Measurements from ENCODE around the gene MYBPC1.

The MYBPC1 gene

GRCh38 chr12:101599311-101599710 is 4.5 kb downstream of the MYBPC1 start:
- no peak for DNase-seq (ENCODE audit: low spot score)

GRCh38 chr12:101599771-101600484 is 5.2 kb downstream of the MYBPC1 start:
- DNase-seq (ENCODE audit: low spot score), result no peak

GRCh38 chr12:101604132-101604531 is 9.4 kb downstream of the MYBPC1 start:
- no peak for DNase-seq (ENCODE audit: low spot score)

- no peak for DNase-seq (ENCODE audit: low spot score)
These were observed 13.1 kb downstream of the MYBPC1 start for GRCh38 chr12:101607894-101608293.

GRCh38 chr12:101608301-101609133 is 13.7 kb downstream of the MYBPC1 start:
- DNase-seq (ENCODE audit: low spot score), result no peak

DNA sequence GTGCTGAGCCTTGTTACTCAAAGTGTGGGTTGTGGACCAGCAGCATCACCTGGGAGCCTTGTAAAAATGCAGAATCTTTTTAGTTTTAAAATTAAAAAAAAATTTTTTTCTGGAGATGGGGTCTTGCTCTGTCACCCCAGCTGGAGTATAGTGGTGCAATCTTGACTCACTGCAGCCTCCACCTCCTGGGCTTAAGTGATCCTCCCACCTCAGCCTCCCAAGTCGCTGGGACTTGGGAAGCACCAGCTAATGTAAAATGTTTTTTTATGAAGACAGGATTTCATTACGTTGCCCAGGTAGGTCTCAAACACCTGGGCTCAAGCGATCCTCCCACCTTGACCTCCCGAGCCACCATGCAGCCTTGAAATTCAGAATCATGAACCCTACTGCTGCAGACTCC is 14.4 kb downstream of the MYBPC1 start:
- DNase-seq (ENCODE audit: low spot score), result no peak

GRCh38 chr12:101612160-101612916 is 17.6 kb downstream of the MYBPC1 start:
- DNase-seq (ENCODE audit: low spot score), result no peak

- DNase-seq (ENCODE audit: low spot score), result no peak
These were observed 21.3 kb downstream of the MYBPC1 start for GRCh38 chr12:101616027-101616494.

DNA sequence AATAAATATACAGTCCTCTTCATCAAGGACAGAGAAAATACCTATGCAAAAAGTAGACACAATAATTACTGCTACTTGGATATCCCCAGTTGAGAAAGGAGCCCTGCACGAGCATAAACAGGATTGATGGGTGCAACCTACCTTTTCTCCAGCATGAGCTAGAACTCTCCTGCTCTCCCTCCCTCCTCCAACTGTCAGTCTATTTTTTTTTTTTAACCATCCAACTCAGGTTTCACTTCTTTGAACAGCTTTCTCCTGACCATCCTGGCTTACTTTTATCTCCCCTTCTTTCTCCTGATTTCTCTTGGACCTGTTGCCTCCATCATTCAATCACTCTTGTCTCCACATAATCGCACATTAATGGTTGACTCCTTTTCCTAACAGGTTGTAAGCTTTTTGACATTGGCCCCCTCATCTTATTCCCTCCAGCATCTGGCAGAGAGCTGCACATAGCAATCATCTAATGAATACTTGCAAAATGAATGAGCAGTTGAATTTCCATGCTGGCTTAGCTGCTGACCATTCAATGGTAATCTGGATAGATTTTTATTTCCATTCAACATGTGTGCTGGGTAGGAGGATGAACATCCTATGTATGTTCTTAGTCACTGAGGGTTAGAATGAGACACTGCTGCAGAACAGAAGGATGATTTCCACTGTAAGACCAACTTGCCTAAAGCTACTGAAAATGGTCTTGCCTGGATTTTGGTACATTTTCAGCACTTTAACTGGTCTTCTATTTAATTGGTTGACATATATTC is 24.4 kb downstream of the MYBPC1 start:
- DNase-seq (ENCODE audit: low spot score), result no peak

- DNase-seq (ENCODE audit: low spot score), result no peak
These were observed 25.3 kb downstream of the MYBPC1 start for GRCh38 chr12:101619858-101620761.

- no peak for DNase-seq (ENCODE audit: low spot score)
These were observed 26.0 kb downstream of the MYBPC1 start for GRCh38 chr12:101620762-101621133.

GRCh38 chr12:101628676-101629075 is 33.9 kb downstream of the MYBPC1 start:
- DNase-seq (ENCODE audit: low spot score), result no peak

DNA sequence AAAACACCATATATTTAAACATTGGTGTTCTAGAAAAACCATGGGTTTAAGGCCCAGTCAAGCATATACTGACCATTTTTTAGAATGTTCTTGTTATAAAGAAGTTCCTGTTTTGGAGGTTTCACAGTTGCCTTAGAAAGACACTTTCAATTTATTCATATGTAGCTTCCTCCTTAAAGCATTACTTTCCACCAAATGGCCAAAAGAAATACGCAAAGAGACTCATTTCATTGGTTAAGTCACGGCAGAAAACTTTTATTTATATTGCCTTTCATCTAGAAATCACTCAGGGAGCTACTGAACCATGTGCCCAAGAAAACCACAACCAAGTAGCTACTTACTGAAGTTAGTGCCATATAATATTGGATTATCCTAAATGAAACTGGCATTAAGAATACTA is 40.0 kb downstream of the MYBPC1 start:
- no peak for DNase-seq (ENCODE audit: low spot score)

- DNase-seq (ENCODE audit: low spot score), result no peak
These were observed 43.2 kb downstream of the MYBPC1 start for GRCh38 chr12:101637936-101638335.

DNA sequence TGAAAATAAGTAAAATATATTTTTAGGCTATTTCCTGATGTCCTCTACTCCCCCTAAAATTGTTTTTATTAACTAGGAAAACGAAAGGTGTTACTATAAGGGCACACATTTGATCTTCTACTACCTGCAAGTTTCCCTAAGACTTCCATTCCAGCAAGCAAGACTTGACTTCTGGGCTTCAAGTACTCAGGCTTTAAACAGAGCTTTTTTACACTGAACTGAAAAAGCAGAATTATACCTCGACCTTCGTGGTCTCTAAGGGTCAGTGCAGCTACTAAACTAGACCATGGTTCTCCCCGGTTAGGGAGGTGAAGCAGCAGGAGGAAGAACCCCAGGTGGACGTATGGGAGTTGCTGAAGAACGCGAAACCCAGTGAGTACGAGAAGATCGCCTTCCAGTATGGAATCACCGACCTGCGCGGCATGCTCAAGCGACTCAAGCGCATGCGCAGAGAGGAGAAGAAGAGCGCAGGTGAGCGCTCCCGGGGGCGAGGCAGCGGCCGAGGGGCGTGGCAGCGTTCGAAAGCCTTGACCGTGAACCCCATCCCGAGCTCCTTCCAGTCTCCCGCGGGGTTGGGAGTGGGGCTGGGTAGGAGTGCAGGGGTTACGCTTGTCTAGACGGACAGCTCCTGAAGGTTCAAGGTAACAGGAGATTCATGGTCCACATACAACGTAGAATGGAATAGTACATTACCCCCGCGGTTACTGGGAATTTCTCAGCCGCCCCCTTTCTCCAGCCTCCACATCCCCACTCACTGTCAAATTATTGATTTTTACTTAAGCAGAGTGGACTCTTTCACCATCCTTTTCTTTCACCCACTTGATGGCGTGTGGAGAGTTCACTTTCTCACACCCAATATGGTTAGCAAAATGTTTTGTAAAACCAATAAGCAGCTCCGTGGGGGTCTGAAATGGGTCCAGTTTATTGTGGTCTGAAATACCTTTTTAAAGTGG is 47.6 kb downstream of the MYBPC1 start:
- no peak for DNase-seq (ENCODE audit: low spot score)

DNA sequence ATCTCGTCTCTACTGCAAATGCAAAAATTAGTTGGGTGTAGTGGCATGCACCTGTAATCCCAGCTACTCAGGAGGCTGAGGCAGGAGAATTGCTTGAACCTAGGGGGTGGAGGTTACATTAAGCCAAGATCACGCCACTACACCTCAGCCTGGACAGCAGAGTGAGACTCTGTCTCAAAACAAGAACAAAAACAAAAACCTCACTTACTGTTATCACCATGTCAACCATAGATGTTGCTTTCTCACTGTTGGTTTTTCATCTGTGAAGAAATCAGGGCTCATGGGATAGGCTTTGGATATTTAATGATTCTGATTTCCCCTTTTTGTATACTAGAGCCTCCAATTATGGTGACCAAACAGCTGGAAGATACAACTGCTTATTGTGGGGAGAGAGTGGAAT is 52.9 kb downstream of the MYBPC1 start:
- DNase-seq (ENCODE audit: low spot score), result no peak

DNA sequence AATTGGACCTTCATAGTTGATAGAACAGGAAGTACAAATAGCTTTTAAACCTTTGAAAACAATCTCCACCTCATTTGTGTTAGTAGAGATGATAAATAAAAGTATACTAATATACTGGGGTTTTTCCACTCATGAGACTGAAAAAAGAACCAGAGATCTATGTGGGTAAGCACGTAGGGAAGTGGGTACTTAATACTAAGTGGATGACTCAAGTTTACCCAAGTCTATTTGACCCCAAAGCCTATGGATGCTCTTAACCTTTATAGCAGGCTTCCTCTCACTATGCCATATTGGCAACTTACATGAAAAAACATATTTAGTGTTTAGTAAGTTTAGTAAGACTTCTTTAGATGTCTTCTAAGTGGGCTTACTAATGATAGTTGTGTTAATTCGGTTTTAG is 53.4 kb downstream of the MYBPC1 start:
- no peak for DNase-seq (ENCODE audit: low spot score)

GRCh38 chr12:101650346-101651117 is 55.8 kb downstream of the MYBPC1 start:
- no peak for DNase-seq (ENCODE audit: low spot score)

- DNase-seq (ENCODE audit: low spot score), result no peak
These were observed 58.3 kb downstream of the MYBPC1 start for GRCh38 chr12:101653030-101653429.

Data from hematopoietic multipotent progenitor cell treated with erythropoietin and hydrocortisone succinate and interleukin-3 and kit ligand, for 17 days (in vitro differentiated cells).